GM11168 (cell line): Measurements from ENCODE around the gene KLK15.
"Not testable (repeated sequence)": the region's sequence is repeated elsewhere in the genome, so short reads cannot be mapped to it uniquely, and the experiment has no call there.

ENCODE experiments used
- in situ Hi-C: fragments of 300-500 bp; cut with MboI; formaldehyde crosslinking; loops from one replicate; pipeline ENCODE4 v1.12.0; 2022; ENCODE audit warnings: low sequenced_read_pairs; ENCODE audit not compliant: unreplicated experiment

The KLK15 gene

GRCh38 chr19:50822661-50823208 is 10.6 kb downstream of the KLK15 start:
- in situ Hi-C loops = no loop called here

DNA sequence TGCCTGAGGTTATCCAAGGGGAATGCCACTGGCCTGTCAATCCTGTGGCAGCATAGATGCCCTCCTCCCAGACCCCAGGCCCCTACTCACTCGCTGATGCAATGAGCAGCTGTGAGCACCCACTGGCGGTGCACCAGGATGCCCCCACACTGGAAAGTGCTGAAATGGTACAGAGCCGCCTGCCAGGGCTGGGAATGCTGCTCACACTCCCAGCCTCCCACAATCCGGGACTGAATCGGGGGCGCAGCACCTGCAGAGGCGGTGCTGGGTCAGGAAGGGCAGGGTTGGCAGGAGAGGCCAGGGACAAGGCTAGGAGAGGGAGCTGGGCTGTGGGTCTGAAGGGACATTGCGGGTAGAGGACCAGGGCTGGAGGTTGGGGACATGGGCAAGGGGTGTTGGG is 11.8 kb downstream of the KLK15 start:
- in situ Hi-C loops = no loop called here

DNA sequence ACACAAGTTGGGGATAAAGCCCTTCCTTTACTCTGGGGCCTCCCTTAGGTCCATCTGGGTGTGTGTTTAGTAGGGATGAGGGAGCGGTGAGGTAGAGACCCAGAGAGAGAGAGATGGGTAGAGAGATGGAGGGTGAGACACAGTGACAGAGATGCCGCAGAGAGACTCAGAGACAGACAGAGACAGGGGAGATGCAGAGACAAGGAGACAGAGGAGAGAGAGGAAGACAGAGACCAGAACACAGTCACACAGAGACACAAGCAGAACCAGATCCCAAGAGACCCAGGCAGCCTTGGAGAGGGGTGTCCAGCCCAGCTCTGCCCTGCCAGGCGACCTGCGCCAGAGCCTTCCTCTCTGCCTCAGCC is 12.1 kb downstream of the KLK15 start:
- in situ Hi-C loops = no loop called here

DNA sequence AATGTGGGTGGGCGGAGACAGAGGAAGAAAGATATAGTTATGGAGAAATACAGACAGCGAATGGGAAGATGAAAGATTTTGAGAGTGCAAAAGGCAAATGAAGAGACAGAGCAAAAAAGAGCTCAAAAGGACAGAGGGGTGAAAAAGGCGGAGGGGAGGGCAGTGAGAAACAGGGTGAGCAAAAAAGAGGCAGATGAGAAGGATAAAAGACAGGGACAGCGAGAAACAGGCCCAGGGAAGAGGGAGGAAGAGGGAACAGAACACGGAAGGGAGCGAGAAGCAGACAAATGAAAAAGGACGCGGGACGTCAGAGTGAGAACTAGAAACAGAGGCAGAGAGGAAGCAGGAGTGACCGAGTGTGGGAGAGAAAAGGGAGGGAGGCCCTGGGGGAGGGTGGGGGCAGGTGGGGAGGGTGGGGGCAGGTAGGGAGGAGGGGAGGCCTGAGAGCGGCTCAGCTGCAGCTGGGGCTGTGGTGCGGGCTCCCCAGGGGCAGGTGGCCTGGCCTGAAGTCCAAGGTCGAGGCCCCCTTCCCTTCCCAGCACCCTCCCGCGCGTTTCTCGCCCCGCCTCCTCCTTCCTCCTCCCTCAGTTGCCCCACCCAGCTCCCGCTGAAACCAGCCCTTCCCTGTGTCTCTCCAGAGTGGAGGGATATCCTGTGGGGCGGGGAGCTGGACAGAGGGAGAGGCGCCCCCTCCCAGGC is 12.7 kb downstream of the KLK15 start:
- in situ Hi-C loops = no loop called here

DNA sequence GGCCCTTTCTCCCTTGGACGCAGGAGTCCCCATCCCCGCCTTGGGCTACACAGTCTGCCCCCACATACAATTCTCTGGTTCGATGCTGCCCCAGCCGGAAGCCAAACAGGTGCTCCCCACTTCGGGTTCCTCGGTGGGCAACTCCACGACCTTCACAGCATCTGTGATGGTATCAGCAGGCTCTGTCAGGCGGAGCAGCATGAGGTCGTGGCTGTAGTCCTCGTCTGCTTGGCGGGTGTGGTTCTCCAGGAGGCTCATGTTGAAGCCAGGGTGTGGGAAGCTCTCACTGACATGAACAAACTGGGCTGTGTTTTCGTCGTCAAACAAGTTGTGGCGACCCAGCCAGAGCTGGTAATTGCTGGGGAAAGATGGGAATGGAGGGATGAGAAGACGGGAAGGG is 13.3 kb downstream of the KLK15 start:
- in situ Hi-C loops = no loop called here

GRCh38 chr19:50819636-50820035 is 13.7 kb downstream of the KLK15 start:
- in situ Hi-C loops = no loop called here

DNA sequence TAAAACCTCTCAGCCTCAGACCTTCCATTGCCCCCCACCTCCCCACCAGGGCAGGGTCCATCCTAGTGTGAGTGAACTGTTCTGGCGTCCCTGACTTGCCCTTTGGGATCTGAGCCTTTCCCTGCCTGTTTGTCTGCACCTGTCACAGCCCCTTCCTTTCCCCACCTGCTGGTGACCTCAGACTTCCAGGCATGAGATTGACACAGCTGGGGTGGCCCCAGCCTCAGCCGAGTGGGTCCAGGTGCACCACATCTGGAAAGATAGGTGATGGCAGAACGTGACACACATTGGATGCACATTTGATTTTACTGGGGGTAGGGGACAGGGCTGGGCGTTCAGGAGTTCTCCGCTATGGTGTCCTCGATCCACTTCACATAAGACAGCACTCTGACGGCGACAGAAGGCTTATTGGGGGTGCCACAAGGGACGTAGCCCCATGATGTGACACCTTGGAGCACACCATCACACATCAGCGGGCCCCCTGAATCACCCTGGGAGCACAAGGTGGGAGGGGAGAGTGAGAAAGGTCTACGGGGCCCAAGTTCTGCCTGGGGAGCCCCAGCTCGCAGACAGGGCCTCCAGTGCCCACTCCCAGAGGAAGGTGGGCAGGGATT is 14.4 kb downstream of the KLK15 start:
- in situ Hi-C loops = no loop called here

- in situ Hi-C loops = no loop called here
Observed at GRCh38 chr19:50817941-50818858, 15.2 kb downstream of the KLK15 start.

GRCh38 chr19:50815439-50815838 is 17.9 kb downstream of the KLK15 start:
- in situ Hi-C loops = no loop called here

DNA sequence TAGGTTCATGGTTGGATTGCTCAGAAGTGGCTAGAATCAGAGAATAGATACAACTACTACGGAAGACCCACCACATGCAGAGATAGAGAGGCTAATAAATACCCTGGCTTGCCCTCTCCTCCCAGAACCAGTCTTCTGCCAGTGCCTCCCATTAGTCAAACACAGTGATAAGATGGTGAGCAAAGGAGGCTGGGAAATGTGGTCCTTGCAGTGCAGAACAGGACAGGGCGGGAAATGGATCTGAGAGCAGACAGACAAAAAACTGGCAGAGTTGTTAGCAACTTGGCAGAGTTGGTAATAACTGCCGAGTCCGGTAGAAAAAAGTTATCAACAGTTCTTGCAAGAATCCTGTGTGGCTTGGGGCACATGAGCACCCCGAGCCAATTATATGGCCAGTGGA is 18.5 kb downstream of the KLK15 start:
- in situ Hi-C loops = no loop called here

GRCh38 chr19:50812474-50812873 is 20.9 kb downstream of the KLK15 start:
- in situ Hi-C loops = no loop called here

GRCh38 chr19:50811622-50812238 is 21.6 kb downstream of the KLK15 start:
- in situ Hi-C loops = not testable (repeated sequence)

DNA sequence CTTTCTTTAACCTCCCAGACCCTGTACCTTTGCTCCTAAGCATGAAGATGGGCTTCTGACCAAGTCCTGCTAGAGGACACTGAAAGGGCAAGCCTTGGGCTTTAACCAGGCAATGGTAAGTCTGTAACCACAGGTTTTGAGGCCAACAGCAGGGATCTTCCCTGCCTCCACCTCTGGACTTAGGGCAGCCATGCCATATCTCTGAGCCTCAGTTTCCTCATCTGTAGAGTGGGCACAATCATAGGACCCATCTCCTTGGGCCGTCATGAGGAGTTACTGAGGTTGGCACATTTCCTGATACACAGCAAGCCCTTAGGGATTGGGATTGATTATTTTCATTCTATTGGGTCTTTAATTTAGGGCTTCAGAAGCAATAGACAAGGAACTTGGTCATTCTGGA is 24.5 kb downstream of the KLK15 start:
- in situ Hi-C loops = no loop called here

GRCh38 chr19:50804420-50805272 is 28.7 kb downstream of the KLK15 start:
- in situ Hi-C loops = no loop called here

DNA sequence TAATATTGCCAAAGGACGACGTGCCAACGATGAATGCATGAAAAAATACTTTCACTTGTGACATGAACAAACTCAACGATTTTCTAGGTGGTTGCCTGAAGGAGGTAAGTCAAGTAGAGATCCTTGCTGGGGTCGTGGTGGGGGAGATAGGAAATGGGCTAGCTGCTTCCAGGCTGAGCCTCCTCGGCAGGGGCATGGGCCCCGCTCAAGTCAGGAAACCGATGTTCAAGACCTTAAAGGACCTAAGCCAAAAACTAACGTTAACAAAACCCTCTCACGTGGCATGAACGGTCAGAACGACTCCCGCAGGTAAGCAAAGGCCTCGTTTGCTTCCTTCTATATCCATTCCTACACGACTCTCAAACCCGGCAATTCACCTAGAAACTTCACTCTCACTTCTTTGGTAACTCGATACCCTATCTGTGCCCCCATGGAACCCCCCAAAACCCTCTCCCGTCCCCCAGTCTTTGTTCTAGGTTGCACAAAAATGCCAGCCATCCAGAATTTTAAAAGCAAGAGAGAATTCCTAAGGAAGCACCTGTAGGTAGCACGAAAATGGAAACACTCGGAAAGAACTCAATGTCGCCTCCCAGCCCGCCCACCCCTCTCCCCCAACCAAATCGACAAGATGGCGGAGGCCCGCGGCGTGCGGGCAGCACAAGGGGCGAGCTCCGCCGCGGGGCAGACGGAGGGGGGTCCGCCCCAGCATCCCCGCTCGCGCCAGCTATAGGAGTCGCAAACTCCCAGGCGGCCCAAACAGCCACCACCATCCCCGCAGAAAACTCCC is 29.5 kb downstream of the KLK15 start:
- in situ Hi-C loops = no loop called here

- in situ Hi-C loops = no loop called here
Observed at GRCh38 chr19:50801107-50801506, 32.3 kb downstream of the KLK15 start.

GRCh38 chr19:50799547-50799851 is 33.9 kb downstream of the KLK15 start:
- in situ Hi-C loops = loop anchor here (25.0 kb wide), 1 partner anchor 437 kb away; the partner anchor contains the start of gene NAPSA

GRCh38 chr19:50798659-50799546 is 34.5 kb downstream of the KLK15 start:
- in situ Hi-C loops = loop anchor here (25.0 kb wide), 1 partner anchor 437 kb away; the partner anchor contains the start of gene NAPSA
